ENCODE data around the gene OR2M7. TPM values are rescaled to one million over a fixed set of nuclear protein-coding genes. Genes with fewer than 3 reads are reported as not detected.

The OR2M7 gene
- total and polyA plus RNA-seq, 4 donors: not detected

DNA sequence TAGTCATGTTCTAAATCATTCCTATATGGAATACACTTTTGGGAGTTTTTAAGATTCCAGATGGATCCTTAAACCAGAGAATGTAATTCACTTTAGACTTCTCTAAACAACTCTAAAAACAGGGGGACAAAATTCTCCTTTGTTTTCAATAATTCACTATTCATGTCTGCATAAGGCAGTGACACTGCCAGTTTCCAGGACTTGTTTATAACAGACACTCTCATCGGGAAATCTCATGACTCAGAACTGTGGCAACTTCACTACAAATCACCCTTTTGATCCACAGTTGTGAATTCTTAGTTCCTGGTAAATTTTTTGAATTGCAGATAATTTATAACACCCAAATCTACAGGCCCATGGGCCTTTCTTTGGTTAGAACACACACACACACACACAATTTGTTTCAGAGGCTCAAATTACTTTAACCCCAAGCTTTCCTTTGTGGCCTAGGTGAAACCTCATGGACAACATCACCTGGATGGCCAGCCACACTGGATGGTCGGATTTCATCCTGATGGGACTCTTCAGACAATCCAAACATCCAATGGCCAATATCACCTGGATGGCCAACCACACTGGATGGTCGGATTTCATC, 36.9 kb upstream of the OR2M7 start, which contains the start of gene OR2T4:
OR2T4 (plus strand) TSS at position 545 of the 595 bp plus-strand sequence; CDS start at position 545, 0 bp downstream.
- ATAC-seq (ENCODE audit: insufficient read depth, low FRiP score): no peak
- Histone ChIP-seq H3K4me3 (no peak within 1 kb of the TSS), H3K27me3 (ENCODE audit: control insufficient read depth in 3 of 3, insufficient read depth in 3 of 3, low read length in 2 of 3) (no peaks in the 10 kb centered on the region), H3K36me3 (ENCODE audit: control insufficient read depth in 4 of 4, insufficient read depth in 4 of 4, low read length in 4 of 4) (no peaks in the 10 kb centered on the region), H3K9ac (ENCODE audit: insufficient read depth in 1 of 2, low read length in 2 of 2) (no peak within 1 kb of the TSS), H3K9me3 (ENCODE audit: control insufficient read depth in 4 of 4, insufficient read depth in 3 of 4, low read length in 3 of 4) (peaks cover 0 to 9% (median under 1%) of the 10 kb centered on the region in 4 donors), H3K4me1 (ENCODE audit: control insufficient read depth in 5 of 5, insufficient read depth in 5 of 5, low read length in 5 of 5) (no peaks in the 10 kb centered on the region), H3K27ac (ENCODE audit: low read depth in 1 of 2, low read length in 1 of 2) (no peak within 1 kb of the TSS)
- DNase-seq: no peak
- no peak for TF ChIP-seq CTCF (IDR thresholded peaks at IDR 0.05; ENCODE audit: control extremely low read depth, extremely low read depth)
- WGBS, 2 donors: 51 to 55% methylated on average over 3 of the region's 3 CpGs

DNA sequence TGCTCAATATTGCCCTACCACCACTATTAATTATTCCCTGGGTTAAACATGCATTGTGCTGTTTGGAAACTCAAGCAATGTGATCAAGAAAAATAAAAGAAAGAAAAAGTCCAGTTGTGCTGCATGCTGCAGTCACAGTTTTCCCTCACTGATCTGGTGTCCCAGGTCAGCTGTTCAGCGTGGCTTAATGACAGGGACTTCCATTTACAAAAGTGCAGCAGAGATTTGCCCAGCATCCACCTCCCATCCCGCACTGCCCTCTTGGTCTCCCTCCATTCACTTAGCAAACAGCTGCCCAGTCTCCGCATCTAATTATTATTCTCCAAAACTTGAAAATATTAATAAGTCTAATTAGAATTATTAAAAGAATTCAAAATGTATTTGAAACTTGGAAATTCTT, 35.0 kb upstream of the OR2M7 start:
- no peak overlapping the region for H3K9ac ChIP-seq (ENCODE audit: insufficient read depth in 1 of 2, low read length in 2 of 2)
- DNase-seq (no peak), ATAC-seq (ENCODE audit: insufficient read depth, low FRiP score) (no peak)
- no peak for TF ChIP-seq CTCF (IDR thresholded peaks at IDR 0.05; ENCODE audit: control extremely low read depth, extremely low read depth)
- no peak overlapping the region for H3K4me3 ChIP-seq
- no peaks in the 10 kb centered on the region for H3K36me3 ChIP-seq (ENCODE audit: control insufficient read depth in 4 of 4, insufficient read depth in 4 of 4, low read length in 4 of 4)
- peaks cover 0 to 6% (median 0%) of the 10 kb centered on the region in 4 donors for H3K9me3 ChIP-seq (ENCODE audit: control insufficient read depth in 4 of 4, insufficient read depth in 3 of 4, low read length in 3 of 4)
- H3K4me1 ChIP-seq (ENCODE audit: control insufficient read depth in 5 of 5, insufficient read depth in 5 of 5, low read length in 5 of 5): no peaks in the 10 kb centered on the region
- WGBS, 2 donors: 81 to 87% methylated on average over 3 of the region's 3 CpGs
- H3K27me3 ChIP-seq (ENCODE audit: control insufficient read depth in 3 of 3, insufficient read depth in 3 of 3, low read length in 2 of 3): no peaks in the 10 kb centered on the region
- H3K27ac ChIP-seq (ENCODE audit: low read depth in 1 of 2, low read length in 1 of 2): no peak overlapping the region

DNA sequence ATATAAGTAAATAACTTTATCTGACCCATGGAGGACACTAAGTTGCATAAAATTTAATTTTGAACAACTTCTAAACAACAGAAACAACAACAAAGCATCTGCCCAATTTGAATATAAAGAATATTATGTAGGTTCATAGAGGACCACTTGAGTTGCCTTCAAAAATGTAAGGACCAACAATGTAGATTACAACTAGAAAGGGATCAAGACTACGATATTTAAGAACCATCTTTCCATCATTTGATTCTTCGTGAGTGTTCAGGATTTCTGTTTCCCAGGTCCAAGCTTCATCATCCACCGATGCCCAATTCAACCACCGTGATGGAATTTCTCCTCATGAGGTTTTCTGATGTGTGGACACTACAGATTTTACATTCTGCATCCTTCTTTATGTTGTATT, 24.1 kb upstream of the OR2M7 start, which contains the start of gene OR14C36:
OR14C36 (plus strand) TSS at position 301 of the 400 bp plus-strand sequence; CDS start at position 301, 0 bp downstream.
- no peak within 1 kb of the TSS for H3K9ac ChIP-seq (ENCODE audit: insufficient read depth in 1 of 2, low read length in 2 of 2)
- WGBS, 2 donors: 66 to 76% methylated on average over 4 of the region's 4 CpGs
- no peak for ATAC-seq (ENCODE audit: insufficient read depth, low FRiP score)
- DNase-seq: no peak
- H3K4me1 ChIP-seq (ENCODE audit: control insufficient read depth in 5 of 5, insufficient read depth in 5 of 5, low read length in 5 of 5): no peaks in the 10 kb centered on the region
- no peak for TF ChIP-seq CTCF (IDR thresholded peaks at IDR 0.05; ENCODE audit: control extremely low read depth, extremely low read depth)
- no peak within 1 kb of the TSS for H3K4me3 ChIP-seq
- H3K9me3 ChIP-seq (ENCODE audit: control insufficient read depth in 4 of 4, insufficient read depth in 3 of 4, low read length in 3 of 4): peaks cover 0 to 4% (median under 1%) of the 10 kb centered on the region in 4 donors
- no peak within 1 kb of the TSS for H3K27ac ChIP-seq (ENCODE audit: low read depth in 1 of 2, low read length in 1 of 2)
- H3K27me3 ChIP-seq (ENCODE audit: control insufficient read depth in 3 of 3, insufficient read depth in 3 of 3, low read length in 2 of 3): no peaks in the 10 kb centered on the region
- H3K36me3 ChIP-seq (ENCODE audit: control insufficient read depth in 4 of 4, insufficient read depth in 4 of 4, low read length in 4 of 4): no peaks in the 10 kb centered on the region

Measured in lung (tissue), 12 donors.